T-cell (primary cell): ENCODE data around the gene SLC5A2. TPM values are rescaled to one million over a fixed set of nuclear protein-coding genes. Genes with fewer than 3 reads are reported as not detected.
A peak's percentile ranks its signal among the peaks of the same experiment; 100 is the strongest.
"Not testable (repeated sequence)": the region's sequence is repeated elsewhere in the genome, so short reads cannot be mapped to it uniquely, and the experiment has no call there.

ENCODE experiments used
- ATAC-seq, 4 experiments: fragments of 200-7000 bp in 3 of 4; fragments of 150-1000 bp in 1 of 4; cut with Tn5 transposase; replicated peaks in 1 of 4; 1 replicate in 3 of 4; 2 replicates in 1 of 4; pipeline ENCODE4 v1.10.0; 2021; ENCODE audit warnings: moderate library complexity in 3 of 4, mild to moderate bottlenecking in 2 of 4, moderate number of reproducible peaks in 1 of 4
- CTCF ChIA-PET, 2 donors: fragments of 300-600 bp; sonication (Branson Sonifier 250); formaldehyde crosslinking; loops; one replicate each; lab custom pipeline; 2022; ENCODE audit warnings: antibody characterized with exemption in 2 of 2; lab: Charles Lee
- POLR2A ChIA-PET, 2 donors: fragments of 300-600 bp; sonication (Branson Sonifier 250); formaldehyde crosslinking; loops; one replicate each; lab custom pipeline; 2022; ENCODE audit warnings: antibody characterized with exemption in 2 of 2; lab: Charles Lee
- DNase-seq, 35 experiments: peaks; one replicate each; pipeline versions ENCODE4 v3.0.0 to v3.0.0-alpha.2; 2013 to 2023
- H3K27ac ChIP-seq: one replicate; pipeline ENCODE4 v1.5.1; 2013; ENCODE audit warnings: low read length
- H3K27me3 ChIP-seq, 2 experiments: replicated peaks in 1 of 2; 1 replicate in 1 of 2; 2 replicates in 1 of 2; pipeline versions ENCODE4 v1.6.1 to v1.7.0; 2013; ENCODE audit warnings: low read length in 1 of 2, mixed read lengths in 1 of 2; ENCODE audit not compliant: control insufficient read depth in 2 of 2, insufficient read depth in 2 of 2; ENCODE audit errors: extremely low read depth in 1 of 2
- H3K36me3 ChIP-seq, 2 donors: 1 replicate in 1 of 2; 2 replicates in 1 of 2; pipeline versions ENCODE4 v1.6.1 to v1.7.0; 2013; ENCODE audit warnings: low read length in 1 of 2; ENCODE audit not compliant: control insufficient read depth in 2 of 2, insufficient read depth in 1 of 2; ENCODE audit errors: extremely low read depth in 1 of 2
- H3K4me1 ChIP-seq, 2 experiments: 1 replicate in 1 of 2; 2 replicates in 1 of 2; pipeline versions ENCODE4 v1.6.1 to v1.7.0; 2013; ENCODE audit warnings: low read length in 2 of 2, mixed read lengths in 1 of 2; ENCODE audit not compliant: insufficient read depth in 2 of 2, control insufficient read depth in 1 of 2; ENCODE audit errors: extremely low read depth in 1 of 2
- H3K4me3 ChIP-seq, 2 donors: 1 replicate in 1 of 2; 2 replicates in 1 of 2; pipeline versions ENCODE4 v1.5.1 to v1.7.0; 2013; ENCODE audit warnings: mild to moderate bottlenecking in 2 of 2, low read length in 1 of 2, moderate library complexity in 1 of 2; ENCODE audit not compliant: control insufficient read depth in 1 of 2; ENCODE audit errors: extremely low read depth in 1 of 2
- H3K9me3 ChIP-seq: 2 replicates; pipeline ENCODE4 v1.7.0; 2013
- H3K27ac Mint-ChIP-seq, 2 donors: one replicate each; pipeline ENCODE4 v1.8.0; 2020 to 2021; ENCODE audit warnings: mild to moderate bottlenecking in 2 of 2, mixed read lengths in 2 of 2
- H3K27me3 Mint-ChIP-seq, 2 donors: one replicate each; pipeline ENCODE4 v1.8.0; 2021 to 2022; ENCODE audit warnings: mixed read lengths in 2 of 2
- H3K36me3 Mint-ChIP-seq: one replicate; pipeline ENCODE4 v1.8.0; 2021; ENCODE audit warnings: mixed read lengths
- H3K4me1 Mint-ChIP-seq, 3 donors: one replicate each; pipeline ENCODE4 v1.8.0; 2020 to 2022; ENCODE audit warnings: mixed read lengths in 3 of 3, mild to moderate bottlenecking in 1 of 3
- H3K4me3 Mint-ChIP-seq, 3 donors: one replicate each; pipeline ENCODE4 v1.8.0; 2020 to 2022; ENCODE audit warnings: mild to moderate bottlenecking in 3 of 3, mixed read lengths in 3 of 3, moderate library complexity in 3 of 3
- H3K9me3 Mint-ChIP-seq, 3 donors: one replicate each; pipeline ENCODE4 v1.8.0; 2020 to 2022; ENCODE audit warnings: mixed read lengths in 3 of 3
- WGBS: methylation state at CpG from one replicate; pipeline ENCODE4 v1.1.5; 2013; ENCODE audit warnings: missing lambda C conversion rate; ENCODE audit not compliant: insufficient coverage; 5-methylcytosine and 5-hydroxymethylcytosine counted together
- total RNA-seq, 35 experiments: library from RNA in 6 of 35; stranded (reverse) in 6 of 35; fragments of 120-200 nt in 1 of 35; gene quantifications; one replicate each; pipeline versions ENCODE4 v1.2.1 to v1.2.4 and lab custom pipeline; 2013 to 2026

SLC5A2 gene
- total RNA-seq, 5 donors from 2014 or later (not counting 1 experiment from before 2014, with no cell fraction given) = 2.6 to 4.2 (median 3.2) TPM

GRCh38 chr16:31535737-31536136 is 52.8 kb downstream of the SLC5A2 start:
- CTCF ChIA-PET = interaction anchor here in 1 of 2 donors (0.6 kb wide), 1 partner anchor 81 kb away, joined by 3 read pairs; no protein-coding TSS in a partner anchor

GRCh38 chr16:31536804-31537361 is 54.0 kb downstream of the SLC5A2 start:
- peaks cover 0 to 7% (median 7%) of the 10 kb centered on the region in 3 donors for H3K4me1 Mint-ChIP-seq
- 88% methylated on average over 14 of the region's 21 CpGs for WGBS

More at GRCh38 chr16:31535737-31536136, 52.8 kb downstream of the SLC5A2 start:
- H3K27ac ChIP-seq = no peak overlapping the region
- no peak for ATAC-seq
- peaks cover 0 to 3% of the 10 kb centered on the region in 2 experiments for H3K4me1 ChIP-seq
- no peaks in the 10 kb centered on the region for H3K36me3 ChIP-seq
- no peak for DNase-seq
- Mint-ChIP-seq H3K9me3 (no peaks in the 10 kb centered on the region), H3K27ac (no peak overlapping the region), H3K36me3 (peaks cover 5% of the 10 kb centered on the region), H3K27me3 (peaks cover 41 to 50% of the 10 kb centered on the region in 2 donors), H3K4me3 (no peak overlapping the region), H3K4me1 (peaks cover 0 to 7% (median 7%) of the 10 kb centered on the region in 3 donors)
- WGBS = no CpG with 5 or more reads among the region's 9 CpGs
- POLR2A ChIA-PET = no interaction called here
- no peak overlapping the region for H3K4me3 ChIP-seq
- no peaks in the 10 kb centered on the region for H3K9me3 ChIP-seq
- H3K27me3 ChIP-seq = peaks cover 0 to 70% of the 10 kb centered on the region in 2 experiments

GRCh38 chr16:31537362-31538242 is 54.7 kb downstream of the SLC5A2 start:
- no peaks in the 10 kb centered on the region for H3K9me3 ChIP-seq
- Mint-ChIP-seq H3K4me1 (peaks cover 0 to 7% (median 7%) of the 10 kb centered on the region in 3 donors), H3K27me3 (peaks cover 49 to 57% of the 10 kb centered on the region in 2 donors), H3K4me3 (peak overlapping the region in 1 of 3 donors; percentile 66), H3K9me3 (peaks cover 0 to 12% (median 5%) of the 10 kb centered on the region in 3 donors), H3K36me3 (peaks cover 5% of the 10 kb centered on the region), H3K27ac (no peak overlapping the region)
- DNase-seq = no peak
- H3K27me3 ChIP-seq = peaks cover 0 to 54% of the 10 kb centered on the region in 2 experiments
- H3K27ac ChIP-seq = no peak overlapping the region
- WGBS = 27% methylated on average over 39 of the region's 57 CpGs
- peaks cover 0 to 3% of the 10 kb centered on the region in 2 experiments for H3K4me1 ChIP-seq
- no peak for ATAC-seq
- ChIA-PET CTCF (no interaction called here), POLR2A (interaction anchor here in 1 of 2 donors (0.6 kb wide), 1 partner anchor 1035 kb away, joined by 10 read pairs; no protein-coding TSS in a partner anchor)
- H3K36me3 ChIP-seq = no peaks in the 10 kb centered on the region
- peak overlapping the region in 1 of 2 donors; percentile 17 for H3K4me3 ChIP-seq

More at GRCh38 chr16:31536804-31537361, 54.0 kb downstream of the SLC5A2 start:
- Histone ChIP-seq H3K9me3 (no peaks in the 10 kb centered on the region), H3K27ac (no peak overlapping the region), H3K4me1 (peaks cover 0 to 3% of the 10 kb centered on the region in 2 experiments), H3K27me3 (peaks cover 0 to 60% of the 10 kb centered on the region in 2 experiments), H3K36me3 (no peaks in the 10 kb centered on the region), H3K4me3 (no peak overlapping the region)
- Mint-ChIP-seq H3K9me3 (peaks cover 0 to 6% (median 0%) of the 10 kb centered on the region in 3 donors), H3K36me3 (peaks cover 5% of the 10 kb centered on the region), H3K27ac (no peak overlapping the region), H3K27me3 (peaks cover 45 to 57% of the 10 kb centered on the region in 2 donors), H3K4me3 (no peak overlapping the region)
- POLR2A ChIA-PET = no interaction called here
- DNase-seq = no peak
- CTCF ChIA-PET = no interaction called here
- no peak for ATAC-seq

- CTCF ChIA-PET, H3K4me3 Mint-ChIP-seq, ATAC-seq, H3K36me3 Mint-ChIP-seq, H3K4me1 ChIP-seq, H3K27ac ChIP-seq, H3K9me3 ChIP-seq, H3K27ac Mint-ChIP-seq, H3K4me3 ChIP-seq, H3K36me3 ChIP-seq, H3K4me1 Mint-ChIP-seq, DNase-seq: not testable (repeated sequence)
- POLR2A ChIA-PET = interaction anchor here in 1 of 2 donors (0.6 kb wide), 1 partner anchor 1036 kb away, joined by 10 read pairs; no protein-coding TSS in a partner anchor
- H3K27me3 ChIP-seq = peaks cover 0 to 48% of the 10 kb centered on the region in 2 experiments
- Mint-ChIP-seq H3K9me3 (peaks cover 0 to 12% (median 8%) of the 10 kb centered on the region in 3 donors), H3K27me3 (peaks cover 49 to 57% of the 10 kb centered on the region in 2 donors)
- 90% methylated on average over 2 of the region's 7 CpGs for WGBS
Observed at GRCh38 chr16:31538243-31538598, 55.3 kb downstream of the SLC5A2 start.

GRCh38 chr16:31539762-31540161 is 56.8 kb downstream of the SLC5A2 start:
- H3K27ac ChIP-seq, CTCF ChIA-PET, H3K36me3 Mint-ChIP-seq, H3K4me3 ChIP-seq, POLR2A ChIA-PET, H3K36me3 ChIP-seq, ATAC-seq, H3K9me3 ChIP-seq, H3K27ac Mint-ChIP-seq, DNase-seq, H3K4me1 ChIP-seq, H3K4me3 Mint-ChIP-seq, H3K4me1 Mint-ChIP-seq: not testable (repeated sequence)
- peaks cover 42 to 52% of the 10 kb centered on the region in 2 donors for H3K27me3 Mint-ChIP-seq
- H3K27me3 ChIP-seq = peaks cover 0 to 39% of the 10 kb centered on the region in 2 experiments
- peaks cover 0 to 12% (median 10%) of the 10 kb centered on the region in 3 donors for H3K9me3 Mint-ChIP-seq
- WGBS = no CpG with 5 or more reads among the region's 4 CpGs
